ENCODE measurements around the gene CEACAM16. TPM values are rescaled to one million over a fixed set of nuclear protein-coding genes. Genes with fewer than 3 reads are reported as not detected.

Gene CEACAM16, protein sequence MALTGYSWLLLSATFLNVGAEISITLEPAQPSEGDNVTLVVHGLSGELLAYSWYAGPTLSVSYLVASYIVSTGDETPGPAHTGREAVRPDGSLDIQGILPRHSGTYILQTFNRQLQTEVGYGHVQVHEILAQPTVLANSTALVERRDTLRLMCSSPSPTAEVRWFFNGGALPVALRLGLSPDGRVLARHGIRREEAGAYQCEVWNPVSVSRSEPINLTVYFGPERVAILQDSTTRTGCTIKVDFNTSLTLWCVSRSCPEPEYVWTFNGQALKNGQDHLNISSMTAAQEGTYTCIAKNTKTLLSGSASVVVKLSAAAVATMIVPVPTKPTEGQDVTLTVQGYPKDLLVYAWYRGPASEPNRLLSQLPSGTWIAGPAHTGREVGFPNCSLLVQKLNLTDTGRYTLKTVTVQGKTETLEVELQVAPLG
- total RNA-seq, result not detected in 2 replicates

DNA sequence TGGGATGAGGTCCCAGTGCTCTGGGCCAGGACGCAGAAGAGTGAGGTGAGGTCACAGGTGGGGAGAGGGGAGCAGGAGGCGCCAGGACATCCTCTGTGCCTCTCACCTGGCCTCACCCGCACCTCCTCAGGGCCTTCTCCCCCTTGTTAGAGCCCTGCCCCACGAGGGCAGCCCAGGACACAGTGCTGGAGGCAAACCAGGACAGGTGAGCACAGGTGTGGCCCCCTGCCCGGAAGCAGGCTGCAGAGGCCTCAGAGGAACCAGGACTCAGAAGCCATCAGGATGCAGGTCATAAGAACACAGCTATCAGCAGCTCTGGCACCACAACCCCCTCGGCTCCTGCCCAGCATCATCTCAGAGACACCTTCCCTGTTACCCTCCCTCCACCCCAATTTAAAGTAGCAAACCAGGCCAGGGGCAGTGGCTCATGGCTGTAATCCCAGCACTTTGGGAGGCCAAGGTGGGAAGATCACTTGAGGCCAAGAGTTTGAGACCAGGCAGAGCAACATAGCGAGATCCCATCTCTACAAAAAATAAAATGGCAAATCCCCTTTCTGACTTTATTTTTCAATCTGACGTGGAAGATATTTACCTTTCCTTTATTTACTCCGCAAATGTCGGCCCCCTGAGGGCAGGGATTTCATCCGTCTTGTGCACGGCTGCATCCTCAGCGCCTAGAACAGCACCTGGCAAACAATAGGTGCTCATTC is at the start of gene CEACAM16:
Gene CEACAM16, plus strand, starts transcription at position 660 of the 710 bp plus-strand sequence. CDS start 2,306 bp downstream, outside the sequence.

DNA sequence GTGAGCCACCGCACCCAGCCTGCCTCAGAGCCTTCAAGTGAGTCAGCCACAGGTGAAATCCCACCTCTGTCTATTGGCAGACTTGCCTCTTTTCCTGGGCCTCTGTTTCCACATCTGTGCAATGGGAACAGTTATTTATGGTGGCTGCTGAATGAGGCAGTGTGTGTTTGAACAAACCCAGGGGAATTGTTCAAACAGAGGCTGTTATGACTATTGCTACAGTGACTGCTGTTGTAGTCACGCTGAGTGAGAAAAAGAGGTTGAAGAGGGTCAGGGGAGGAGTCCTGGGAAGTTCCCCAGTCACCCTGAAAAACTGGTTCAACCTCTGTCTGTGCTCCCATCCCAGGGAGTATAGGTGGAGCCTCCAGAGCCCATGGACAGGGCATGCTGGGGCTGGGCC is 27.6 kb upstream of the CEACAM16 start, which contains the start of gene CEACAM19:
Gene CEACAM19, plus strand, starts transcription at position 83 of the 400 bp plus-strand sequence. CDS start 450 bp downstream, outside the sequence.

DNA sequence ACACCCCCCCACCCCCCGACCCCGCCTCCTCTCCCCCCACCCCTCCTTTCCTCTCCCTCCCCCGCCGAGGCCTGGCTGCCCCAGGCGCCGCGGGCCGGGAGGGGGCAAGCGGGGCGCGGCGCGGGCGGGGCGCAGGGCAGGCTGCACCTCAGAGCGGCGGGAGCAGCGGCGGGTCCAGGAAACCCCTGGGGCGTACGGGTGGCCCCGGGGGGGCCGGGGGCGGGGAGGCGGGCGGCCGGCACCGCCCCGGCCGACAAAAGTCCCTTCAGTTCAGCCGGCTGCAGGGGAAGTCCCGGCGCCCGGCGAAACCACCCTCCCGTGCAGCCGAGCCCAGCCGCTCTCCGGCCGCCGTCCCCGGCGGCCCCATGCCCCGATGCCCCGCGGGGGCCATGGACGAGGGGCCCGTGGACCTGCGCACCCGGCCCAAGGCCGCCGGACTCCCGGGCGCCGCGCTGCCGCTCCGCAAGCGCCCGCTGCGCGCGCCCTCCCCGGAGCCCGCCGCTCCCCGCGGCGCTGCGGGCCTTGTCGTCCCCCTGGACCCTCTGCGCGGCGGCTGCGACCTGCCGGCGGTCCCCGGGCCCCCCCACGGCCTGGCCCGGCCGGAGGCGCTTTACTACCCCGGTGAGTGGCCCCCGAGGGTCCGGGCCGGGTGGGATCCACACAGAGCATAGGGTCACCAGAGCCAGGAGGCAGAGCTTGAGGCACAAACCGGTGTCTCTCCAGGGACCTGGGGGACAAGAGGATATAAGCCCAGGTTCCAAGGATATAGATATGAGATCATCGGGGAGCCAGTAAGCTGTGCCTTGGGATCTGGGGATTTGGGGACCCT is 49.7 kb downstream of the CEACAM16 start, which contains the start of gene BCL3:
Gene BCL3, plus strand, starts transcription at position 283 of the 829 bp plus-strand sequence. Its CDS starts 83 bp downstream, at position 366.

Small RNA genes within 50 kb of the gene (small RNA-seq; reads per million reads assigned to genes)
- not detected for gene RF00285

Other genes starting within 250 kb of the CEACAM16 start
- 5.1 and 8.1 TPM in 2 replicates for gene ZNF180, start 198.6 kb upstream of the CEACAM16 start, total RNA-seq
- not detected in 2 replicates for gene CEACAM20, start 169.5 kb upstream of the CEACAM16 start, total RNA-seq
- gene IGSF23, start 85.6 kb upstream of the CEACAM16 start, total RNA-seq, result not detected in 2 replicates
- gene PVR, start 55.2 kb upstream of the CEACAM16 start, total RNA-seq, result 23.5 and 44.6 TPM in 2 replicates
- gene CEACAM19, start 27.7 kb upstream of the CEACAM16 start, total RNA-seq, result 1.1 and 1.4 TPM in 2 replicates
- 5.5 and 6.6 TPM in 2 replicates for gene BCL3, start 49.6 kb downstream of the CEACAM16 start, total RNA-seq
- not detected in 2 replicates for gene CBLC, start 78.7 kb downstream of the CEACAM16 start, total RNA-seq
- gene BCAM, start 110.0 kb downstream of the CEACAM16 start, total RNA-seq, result 1.8 and 2.2 TPM in 2 replicates
- 29.4 and 35.8 TPM in 2 replicates for gene NECTIN2, start 147.1 kb downstream of the CEACAM16 start, total RNA-seq
- 63.2 and 98.5 TPM in 2 replicates for gene TOMM40, start 192.1 kb downstream of the CEACAM16 start, total RNA-seq
- gene APOE, start 206.6 kb downstream of the CEACAM16 start, total RNA-seq, result 13.5 and 152 TPM in 2 replicates
- gene APOC1, start 215.5 kb downstream of the CEACAM16 start, total RNA-seq, result 2.3 and 7.3 TPM in 2 replicates
- gene APOC4, start 243.1 kb downstream of the CEACAM16 start, total RNA-seq, result not detected in 2 replicates
- gene APOC2, start 246.9 kb downstream of the CEACAM16 start, total RNA-seq, result not detected in 2 replicates